Esophagus (tissue), 2 donors: ENCODE measurements around the gene SSTR5. TPM values are rescaled to one million over a fixed set of nuclear protein-coding genes. Genes with fewer than 3 reads are reported as not detected.

Source experiments
- H3K27ac ChIP-seq, 2 donors: one replicate each; pipeline ENCODE4 v1.5.1; 2013; ENCODE audit warnings: low read depth in 2 of 2, mild to moderate bottlenecking in 2 of 2, inconsistent platforms in 1 of 2, low read length in 1 of 2, moderate library complexity in 1 of 2
- H3K27me3 ChIP-seq, 2 donors: one replicate each; pipeline ENCODE4 v1.6.1; 2013; ENCODE audit warnings: low read length in 2 of 2, control low read depth in 1 of 2, mild to moderate bottlenecking in 1 of 2; ENCODE audit not compliant: insufficient read depth in 2 of 2, control insufficient read depth in 1 of 2
- H3K36me3 ChIP-seq, 2 donors: one replicate each; pipeline ENCODE4 v1.6.1; 2013; ENCODE audit warnings: low read length in 1 of 2; ENCODE audit not compliant: control insufficient read depth in 2 of 2, insufficient read depth in 2 of 2
- H3K4me1 ChIP-seq, 2 donors: one replicate each; pipeline ENCODE4 v1.6.1; 2013; ENCODE audit warnings: low read length in 1 of 2; ENCODE audit not compliant: control insufficient read depth in 2 of 2, insufficient read depth in 2 of 2
- H3K4me3 ChIP-seq, 2 donors: one replicate each; pipeline ENCODE4 v1.5.1; 2013; ENCODE audit warnings: low read length in 2 of 2, mild to moderate bottlenecking in 2 of 2, low read depth in 1 of 2, moderate library complexity in 1 of 2
- H3K9me3 ChIP-seq, 2 donors: one replicate each; pipeline ENCODE4 v1.6.1; 2013; ENCODE audit warnings: mild to moderate bottlenecking in 2 of 2, low read depth in 1 of 2, low read length in 1 of 2, moderate library complexity in 1 of 2; ENCODE audit not compliant: control insufficient read depth in 2 of 2, insufficient read depth in 1 of 2
- WGBS, 2 donors: extraction: QIAGEN DNeasy Blood & Tissue Kit; methylation state at CpG; one replicate each; pipeline ENCODE4 v1.1.7; 2013; 5-methylcytosine and 5-hydroxymethylcytosine counted together
- polyA plus RNA-seq, 2 donors: library from polyadenylated mRNA; stranded (reverse); fragments of 200-250 nt; gene quantifications; one replicate each; pipeline ENCODE4 v1.2.3, GENCODE V29; 2013
- donor health status: healthy with polysubstance abuse.
- donor health status: Bipolar disorder and iron deficiency.

Gene SSTR5
- polyA plus RNA-seq, 2 donors, result 0.05 TPM; not detected in 1

GRCh38 chr16:1030473-1030901, 42.1 kb upstream of the SSTR5 start:
- Histone ChIP-seq H3K27me3 (peaks cover 0 to 2% of the 10 kb centered on the region in 2 donors), H3K9me3 (peaks cover 0 to 4% of the 10 kb centered on the region in 2 donors), H3K4me3 (no peak overlapping the region), H3K36me3 (no peaks in the 10 kb centered on the region), H3K4me1 (no peaks in the 10 kb centered on the region), H3K27ac (no peak overlapping the region)
- WGBS, 2 donors, result 28 to 31% methylated on average over 24 to 26 of the region's 26 CpGs

GRCh38 chr16:1031666-1032065, 40.9 kb upstream of the SSTR5 start:
- 88 to 90% methylated on average over 17 of the region's 17 CpGs for WGBS, 2 donors
- H3K36me3 ChIP-seq, result no peaks in the 10 kb centered on the region
- H3K4me3 ChIP-seq, result no peak overlapping the region
- no peaks in the 10 kb centered on the region for H3K4me1 ChIP-seq
- peaks cover 0 to 4% of the 10 kb centered on the region in 2 donors for H3K9me3 ChIP-seq
- no peak overlapping the region for H3K27ac ChIP-seq
- H3K27me3 ChIP-seq, result peaks cover 0 to 2% of the 10 kb centered on the region in 2 donors

GRCh38 chr16:1032607-1033006, 39.9 kb upstream of the SSTR5 start:
- Histone ChIP-seq H3K27me3 (peaks cover 0 to 2% of the 10 kb centered on the region in 2 donors), H3K4me3 (no peak overlapping the region), H3K9me3 (peaks cover 0 to 4% of the 10 kb centered on the region in 2 donors), H3K27ac (no peak overlapping the region), H3K4me1 (no peaks in the 10 kb centered on the region), H3K36me3 (no peaks in the 10 kb centered on the region)
- WGBS, 2 donors, result 88 to 92% methylated on average over 2 of the region's 2 CpGs

- Histone ChIP-seq H3K9me3 (peaks cover 0 to 4% of the 10 kb centered on the region in 2 donors), H3K27ac (no peak overlapping the region), H3K4me3 (no peak overlapping the region), H3K36me3 (no peaks in the 10 kb centered on the region), H3K27me3 (peaks cover 0 to 2% of the 10 kb centered on the region in 2 donors), H3K4me1 (no peaks in the 10 kb centered on the region)
- 96 to 98% methylated on average over 3 of the region's 3 CpGs for WGBS, 2 donors
Observed at GRCh38 chr16:1033128-1033679, 39.3 kb upstream of the SSTR5 start.

GRCh38 chr16:1034230-1035065, 38.1 kb upstream of the SSTR5 start:
- no peak overlapping the region for H3K27ac ChIP-seq
- 64 to 76% methylated on average over 6 of the region's 6 CpGs for WGBS, 2 donors
- H3K9me3 ChIP-seq, result peaks cover 0 to 4% of the 10 kb centered on the region in 2 donors
- H3K36me3 ChIP-seq, result no peaks in the 10 kb centered on the region
- no peak overlapping the region for H3K4me3 ChIP-seq
- peaks cover 0 to 2% of the 10 kb centered on the region in 2 donors for H3K27me3 ChIP-seq
- no peaks in the 10 kb centered on the region for H3K4me1 ChIP-seq

GRCh38 chr16:1035066-1035415, 37.5 kb upstream of the SSTR5 start:
- Histone ChIP-seq H3K36me3 (no peaks in the 10 kb centered on the region), H3K27ac (no peak overlapping the region), H3K4me1 (no peaks in the 10 kb centered on the region), H3K27me3 (peaks cover 0 to 2% of the 10 kb centered on the region in 2 donors), H3K4me3 (no peak overlapping the region), H3K9me3 (peaks cover 0 to 4% of the 10 kb centered on the region in 2 donors)
- WGBS, 2 donors, result 73 to 78% methylated on average over 7 of the region's 7 CpGs

- 20 to 30% methylated on average over 13 to 15 of the region's 15 CpGs for WGBS, 2 donors
- no peaks in the 10 kb centered on the region for H3K27me3 ChIP-seq
Observed at GRCh38 chr16:1036166-1036565, 36.4 kb upstream of the SSTR5 start.

GRCh38 chr16:1036726-1037393, 35.7 kb upstream of the SSTR5 start:
- Histone ChIP-seq H3K4me3 (no peak overlapping the region), H3K9me3 (peaks cover 0 to 9% of the 10 kb centered on the region in 2 donors)

More at GRCh38 chr16:1036166-1036565, 36.4 kb upstream of the SSTR5 start:
- Histone ChIP-seq H3K4me3 (no peak overlapping the region), H3K36me3 (no peaks in the 10 kb centered on the region), H3K9me3 (peaks cover 0 to 4% of the 10 kb centered on the region in 2 donors), H3K27ac (no peak overlapping the region), H3K4me1 (no peaks in the 10 kb centered on the region)

GRCh38 chr16:1037394-1038257, 34.9 kb upstream of the SSTR5 start:
- no peaks in the 10 kb centered on the region for H3K36me3 ChIP-seq
- no peak overlapping the region for H3K4me3 ChIP-seq
- 57 to 65% methylated on average over 29 to 31 of the region's 31 CpGs for WGBS, 2 donors
- H3K27ac ChIP-seq, result no peak overlapping the region
- no peaks in the 10 kb centered on the region for H3K27me3 ChIP-seq
- H3K4me1 ChIP-seq, result no peaks in the 10 kb centered on the region
- H3K9me3 ChIP-seq, result peaks cover 0 to 13% of the 10 kb centered on the region in 2 donors

More at GRCh38 chr16:1036726-1037393, 35.7 kb upstream of the SSTR5 start:
- no peak overlapping the region for H3K27ac ChIP-seq
- H3K27me3 ChIP-seq, result no peaks in the 10 kb centered on the region
- no peaks in the 10 kb centered on the region for H3K4me1 ChIP-seq
- H3K36me3 ChIP-seq, result no peaks in the 10 kb centered on the region
- WGBS, 2 donors, result 40 to 45% methylated on average over 18 to 21 of the region's 21 CpGs
